Stimulated activated naive CD8-positive, alpha-beta T cell treated with anti-CD3 and anti-CD28 coated beads, Interleukin-15, Interleukin-2, amounts not matched to agents 100 ng/mL and 50 ng/mL, for 24 hours (primary cell): ENCODE data around the gene LHX6.

ENCODE experiments used
- H3K27ac Mint-ChIP-seq: one replicate; pipeline ENCODE4 v1.8.0; 2021; ENCODE audit warnings: mild to moderate bottlenecking, mixed read lengths
- H3K27me3 Mint-ChIP-seq: one replicate; pipeline ENCODE4 v1.8.0; 2021; ENCODE audit warnings: mixed read lengths
- H3K36me3 Mint-ChIP-seq: one replicate; pipeline ENCODE4 v1.8.0; 2021; ENCODE audit warnings: low read depth, mixed read lengths
- H3K4me1 Mint-ChIP-seq: one replicate; pipeline ENCODE4 v1.8.0; 2021; ENCODE audit warnings: low read depth, mixed read lengths
- H3K4me3 Mint-ChIP-seq: one replicate; pipeline ENCODE4 v1.8.0; 2021; ENCODE audit warnings: mild to moderate bottlenecking, mixed read lengths
- H3K9me3 Mint-ChIP-seq: one replicate; pipeline ENCODE4 v1.8.0; 2021; ENCODE audit warnings: mixed read lengths

Gene LHX6

GRCh38 chr9:122192914-122193525 lies 35.7 kb downstream of the LHX6 start:
- H3K9me3 Mint-ChIP-seq: no peaks in the 10 kb centered on the region
- H3K36me3 Mint-ChIP-seq: no peaks in the 10 kb centered on the region
- H3K27ac Mint-ChIP-seq: no peak overlapping the region
- no peaks in the 10 kb centered on the region for H3K4me1 Mint-ChIP-seq
- H3K4me3 Mint-ChIP-seq: no peak overlapping the region
- peaks cover 7% of the 10 kb centered on the region for H3K27me3 Mint-ChIP-seq

GRCh38 chr9:122192261-122192875 lies 36.4 kb downstream of the LHX6 start:
- Mint-ChIP-seq H3K9me3 (no peaks in the 10 kb centered on the region), H3K27me3 (peaks cover 6% of the 10 kb centered on the region), H3K36me3 (no peaks in the 10 kb centered on the region), H3K4me3 (no peak overlapping the region), H3K4me1 (no peaks in the 10 kb centered on the region), H3K27ac (no peak overlapping the region)

GRCh38 chr9:122191584-122191983 lies 37.2 kb downstream of the LHX6 start:
- no peaks in the 10 kb centered on the region for H3K4me1 Mint-ChIP-seq
- H3K9me3 Mint-ChIP-seq: no peaks in the 10 kb centered on the region
- H3K36me3 Mint-ChIP-seq: no peaks in the 10 kb centered on the region
- no peak overlapping the region for H3K27ac Mint-ChIP-seq
- H3K4me3 Mint-ChIP-seq: no peak overlapping the region
- H3K27me3 Mint-ChIP-seq: no peaks in the 10 kb centered on the region

DNA sequence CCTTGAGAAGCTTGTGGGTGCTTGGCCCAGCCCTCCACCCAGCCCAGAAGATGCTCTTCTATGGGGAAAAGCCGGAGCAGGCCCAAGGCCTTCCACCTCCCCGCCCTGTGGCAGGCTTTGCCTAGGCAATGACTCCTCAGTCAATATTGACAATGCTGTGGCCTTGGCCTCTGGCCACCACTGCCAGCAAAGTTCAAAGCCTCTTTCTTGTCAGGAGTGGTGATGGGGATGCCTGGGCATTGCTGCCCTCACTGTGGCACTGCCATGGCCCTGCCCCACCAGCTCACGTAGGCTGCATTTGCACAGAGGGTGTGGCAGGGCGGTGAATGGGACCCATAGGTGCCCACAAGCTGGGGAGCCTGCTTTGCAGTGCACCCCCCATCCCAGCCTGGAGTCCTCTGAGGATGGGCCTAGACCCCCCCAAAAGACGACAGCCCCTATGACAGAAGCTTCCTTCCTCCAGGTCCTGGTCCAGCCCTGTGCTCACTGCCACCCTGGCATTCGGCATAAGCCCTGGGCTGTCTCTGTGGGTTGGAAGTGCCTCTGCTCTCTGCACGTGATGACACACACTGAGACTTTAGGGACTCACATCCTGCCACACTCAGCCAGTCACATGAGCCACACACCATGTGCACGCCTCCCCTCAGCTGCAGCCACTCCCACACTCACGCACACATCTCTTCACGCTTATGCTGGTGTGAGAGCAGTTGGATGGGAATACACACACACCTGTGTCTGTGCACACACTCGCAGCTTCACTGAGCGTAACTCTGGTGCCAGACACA lies 38.0 kb downstream of the LHX6 start:
- Mint-ChIP-seq H3K4me3 (no peak overlapping the region), H3K4me1 (no peaks in the 10 kb centered on the region), H3K27ac (no peak overlapping the region), H3K36me3 (no peaks in the 10 kb centered on the region), H3K27me3 (no peaks in the 10 kb centered on the region), H3K9me3 (no peaks in the 10 kb centered on the region)

GRCh38 chr9:122188369-122188768 lies 40.4 kb downstream of the LHX6 start:
- Mint-ChIP-seq H3K4me1 (no peaks in the 10 kb centered on the region), H3K36me3 (no peaks in the 10 kb centered on the region), H3K27ac (no peak overlapping the region), H3K9me3 (no peaks in the 10 kb centered on the region), H3K4me3 (no peak overlapping the region), H3K27me3 (peaks cover 3% of the 10 kb centered on the region)

- Mint-ChIP-seq H3K27me3 (peaks cover 4% of the 10 kb centered on the region), H3K4me1 (no peaks in the 10 kb centered on the region), H3K4me3 (no peak overlapping the region), H3K36me3 (no peaks in the 10 kb centered on the region), H3K27ac (no peak overlapping the region), H3K9me3 (no peaks in the 10 kb centered on the region)
These were observed 41.8 kb downstream of the LHX6 start for GRCh38 chr9:122186777-122187470.

- Mint-ChIP-seq H3K36me3 (no peaks in the 10 kb centered on the region), H3K27ac (no peak overlapping the region), H3K27me3 (peaks cover 4% of the 10 kb centered on the region), H3K4me1 (no peaks in the 10 kb centered on the region), H3K9me3 (no peaks in the 10 kb centered on the region), H3K4me3 (no peak overlapping the region)
These were observed 42.5 kb downstream of the LHX6 start for GRCh38 chr9:122186301-122186700.

GRCh38 chr9:122184551-122184950 lies 44.2 kb downstream of the LHX6 start:
- H3K4me1 Mint-ChIP-seq: no peaks in the 10 kb centered on the region
- H3K27ac Mint-ChIP-seq: no peak overlapping the region
- no peaks in the 10 kb centered on the region for H3K9me3 Mint-ChIP-seq
- peaks cover 9% of the 10 kb centered on the region for H3K27me3 Mint-ChIP-seq
- H3K36me3 Mint-ChIP-seq: no peaks in the 10 kb centered on the region
- H3K4me3 Mint-ChIP-seq: no peak overlapping the region

GRCh38 chr9:122183501-122183900 lies 45.3 kb downstream of the LHX6 start:
- H3K27ac Mint-ChIP-seq: no peak overlapping the region
- H3K27me3 Mint-ChIP-seq: peaks cover 9% of the 10 kb centered on the region
- no peaks in the 10 kb centered on the region for H3K36me3 Mint-ChIP-seq
- no peaks in the 10 kb centered on the region for H3K4me1 Mint-ChIP-seq
- no peak overlapping the region for H3K4me3 Mint-ChIP-seq
- H3K9me3 Mint-ChIP-seq: no peaks in the 10 kb centered on the region

GRCh38 chr9:122180633-122181032 lies 48.1 kb downstream of the LHX6 start:
- Mint-ChIP-seq H3K27ac (no peak overlapping the region), H3K9me3 (no peaks in the 10 kb centered on the region), H3K27me3 (peaks cover 13% of the 10 kb centered on the region), H3K4me1 (no peaks in the 10 kb centered on the region), H3K36me3 (no peaks in the 10 kb centered on the region), H3K4me3 (no peak overlapping the region)

GRCh38 chr9:122179690-122180074 lies 49.1 kb downstream of the LHX6 start:
- H3K27ac Mint-ChIP-seq: no peak overlapping the region
- no peak overlapping the region for H3K4me3 Mint-ChIP-seq
- H3K36me3 Mint-ChIP-seq: no peaks in the 10 kb centered on the region
- H3K27me3 Mint-ChIP-seq: peaks cover 13% of the 10 kb centered on the region
- H3K4me1 Mint-ChIP-seq: no peaks in the 10 kb centered on the region
- H3K9me3 Mint-ChIP-seq: no peaks in the 10 kb centered on the region

GRCh38 chr9:122179054-122179689 lies 49.6 kb downstream of the LHX6 start:
- Mint-ChIP-seq H3K27me3 (peaks cover 13% of the 10 kb centered on the region), H3K9me3 (no peaks in the 10 kb centered on the region), H3K36me3 (no peaks in the 10 kb centered on the region), H3K27ac (no peak overlapping the region), H3K4me3 (no peak overlapping the region), H3K4me1 (no peaks in the 10 kb centered on the region)

DNA sequence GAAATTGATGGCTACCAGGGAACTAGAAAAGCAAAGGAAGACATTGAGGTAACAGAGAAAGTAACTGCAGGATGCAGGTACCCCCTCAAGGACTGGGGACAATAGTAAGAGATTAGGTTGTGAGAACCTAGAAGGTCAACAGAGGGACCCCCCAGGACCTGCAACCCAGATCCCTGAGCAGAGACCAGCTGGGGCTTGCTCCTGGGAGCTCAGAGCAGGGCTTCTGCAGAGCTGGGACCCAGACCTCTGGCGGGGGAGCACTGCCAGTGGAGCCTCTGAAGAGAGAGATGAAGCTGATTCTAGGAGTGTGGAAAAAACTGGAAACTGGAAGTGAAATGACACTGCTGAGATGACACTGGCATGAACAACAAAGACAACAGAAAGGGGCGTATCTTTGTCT lies 51.8 kb downstream of the LHX6 start:
- Mint-ChIP-seq H3K9me3 (no peaks in the 10 kb centered on the region), H3K4me3 (no peak overlapping the region), H3K4me1 (no peaks in the 10 kb centered on the region), H3K27ac (no peak overlapping the region), H3K36me3 (no peaks in the 10 kb centered on the region), H3K27me3 (peaks cover 26% of the 10 kb centered on the region)

- Mint-ChIP-seq H3K27ac (no peak overlapping the region), H3K27me3 (peaks cover 28% of the 10 kb centered on the region), H3K4me3 (no peak overlapping the region), H3K9me3 (no peaks in the 10 kb centered on the region), H3K36me3 (no peaks in the 10 kb centered on the region), H3K4me1 (no peaks in the 10 kb centered on the region)
These were observed 55.1 kb downstream of the LHX6 start for GRCh38 chr9:122173670-122174069.

DNA sequence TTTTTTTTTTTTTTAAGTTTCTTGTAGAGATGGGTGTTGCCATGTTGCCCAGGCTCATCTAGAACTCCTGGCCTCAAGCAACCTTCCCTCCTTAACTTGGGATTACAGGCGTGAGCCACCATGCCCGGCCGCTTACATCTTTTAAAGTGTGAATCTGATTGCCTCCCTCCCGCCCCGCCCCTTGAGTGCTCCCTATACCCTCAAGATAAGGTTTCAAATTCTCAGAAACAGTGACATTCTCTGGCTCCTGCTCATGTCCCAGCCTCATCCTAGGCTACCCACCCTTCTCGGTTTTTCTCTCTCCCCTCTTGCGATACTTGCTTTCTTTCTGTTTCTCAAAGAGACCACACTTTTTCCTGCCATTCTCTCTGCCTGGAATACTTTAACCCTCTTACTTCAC lies 56.6 kb downstream of the LHX6 start:
- Mint-ChIP-seq H3K27ac (no peak overlapping the region), H3K4me3 (no peak overlapping the region), H3K36me3 (no peaks in the 10 kb centered on the region), H3K4me1 (no peaks in the 10 kb centered on the region), H3K27me3 (peaks cover 35% of the 10 kb centered on the region), H3K9me3 (no peaks in the 10 kb centered on the region)
